Muscle layer of duodenum (tissue), 2 donors: ENCODE results near the gene TPM2.

Experiments used
- H3K27ac ChIP-seq: one replicate; pipeline ENCODE4 v1.7.0; 2013; ENCODE audit warnings: mild to moderate bottlenecking, low read length
- H3K27me3 ChIP-seq: one replicate; pipeline ENCODE4 v1.7.0; 2013; ENCODE audit warnings: low read depth, mild to moderate bottlenecking, control low read depth, low read length
- H3K36me3 ChIP-seq, 2 donors: one replicate each; pipeline ENCODE4 v1.7.0; 2013; ENCODE audit warnings: low read length in 2 of 2, control low read depth in 1 of 2, mild to moderate bottlenecking in 1 of 2; ENCODE audit not compliant: insufficient read depth in 2 of 2, control insufficient read depth in 1 of 2
- H3K4me1 ChIP-seq, 2 donors: one replicate each; pipeline ENCODE4 v1.7.0; 2013; ENCODE audit warnings: low read length in 2 of 2, mild to moderate bottlenecking in 2 of 2, control low read depth in 1 of 2, moderate library complexity in 1 of 2; ENCODE audit not compliant: insufficient read depth in 2 of 2, control insufficient read depth in 1 of 2
- H3K4me3 ChIP-seq, 2 donors: one replicate each; pipeline ENCODE4 v1.7.0; 2013; ENCODE audit warnings: low read length in 2 of 2, low read depth in 1 of 2, mild to moderate bottlenecking in 1 of 2
- H3K9me3 ChIP-seq, 2 donors: one replicate each; pipeline ENCODE4 v1.7.0; 2013; ENCODE audit warnings: low read length in 2 of 2, control low read depth in 1 of 2, mild to moderate bottlenecking in 1 of 2; ENCODE audit not compliant: control insufficient read depth in 1 of 2
- donor health status: healthy.

TPM2 gene

DNA sequence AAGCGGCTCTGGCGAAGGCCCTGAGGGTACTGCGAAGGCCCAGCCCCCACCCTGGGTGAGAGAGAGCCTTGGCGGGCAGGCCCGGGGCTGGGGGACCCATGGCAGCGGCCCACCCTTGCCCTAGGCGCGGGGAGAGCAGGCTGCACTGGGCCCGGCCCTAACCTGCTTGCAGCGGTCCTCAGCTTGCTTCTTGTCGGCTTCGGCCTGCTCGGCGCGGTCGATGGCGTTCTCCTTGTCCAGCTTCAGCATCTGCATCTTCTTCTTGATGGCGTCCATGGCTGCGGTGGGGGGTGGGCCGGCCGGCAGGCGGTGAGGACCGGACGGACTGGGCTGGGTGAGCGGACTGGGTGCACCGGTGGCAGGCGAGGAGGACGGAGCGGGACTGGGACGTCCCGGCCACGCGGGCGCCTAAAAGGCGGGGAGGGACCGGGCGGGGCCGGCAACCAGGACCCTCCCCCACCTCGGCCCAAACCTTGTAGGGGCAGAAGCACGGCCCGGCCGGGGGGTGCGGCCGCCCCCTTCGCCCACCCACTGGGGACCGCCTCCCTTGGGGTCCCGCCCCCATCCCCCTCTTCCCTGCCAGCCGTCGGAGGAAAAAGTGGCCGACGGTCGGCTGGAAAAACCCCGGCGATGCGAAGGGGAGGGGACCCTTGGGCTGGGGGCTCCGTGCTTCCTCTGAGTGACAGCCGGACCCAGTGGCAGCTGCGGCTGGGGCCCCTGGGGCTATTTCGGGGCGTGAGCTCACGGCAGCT is at the start of gene TPM2:
Gene TPM2 (minus strand): TSS at position 384 of the 752 bp plus-strand sequence. CDS start 108 bp downstream, at position 276.
- Histone ChIP-seq H3K27ac (peak within 1 kb of the TSS; percentile 97), H3K27me3 (no peaks in the 10 kb centered on the region), H3K4me1 (peaks cover 0 to 15% of the 10 kb centered on the region in 2 donors), H3K36me3 (peaks cover 5 to 28% of the 10 kb centered on the region in 2 donors), H3K4me3 (peak within 1 kb of the TSS; percentile 71 to 78), H3K9me3 (no peaks in the 10 kb centered on the region)

GRCh38 chr9:35738924-35739323 is 49.2 kb upstream of the TPM2 start:
- no peak overlapping the region for H3K27ac ChIP-seq
- peaks cover under 1 to 5% of the 10 kb centered on the region in 2 donors for H3K4me1 ChIP-seq
- H3K27me3 ChIP-seq: no peaks in the 10 kb centered on the region
- peaks cover 87 to 88% of the 10 kb centered on the region in 2 donors for H3K36me3 ChIP-seq
- no peaks in the 10 kb centered on the region for H3K9me3 ChIP-seq
- no peak overlapping the region for H3K4me3 ChIP-seq

DNA sequence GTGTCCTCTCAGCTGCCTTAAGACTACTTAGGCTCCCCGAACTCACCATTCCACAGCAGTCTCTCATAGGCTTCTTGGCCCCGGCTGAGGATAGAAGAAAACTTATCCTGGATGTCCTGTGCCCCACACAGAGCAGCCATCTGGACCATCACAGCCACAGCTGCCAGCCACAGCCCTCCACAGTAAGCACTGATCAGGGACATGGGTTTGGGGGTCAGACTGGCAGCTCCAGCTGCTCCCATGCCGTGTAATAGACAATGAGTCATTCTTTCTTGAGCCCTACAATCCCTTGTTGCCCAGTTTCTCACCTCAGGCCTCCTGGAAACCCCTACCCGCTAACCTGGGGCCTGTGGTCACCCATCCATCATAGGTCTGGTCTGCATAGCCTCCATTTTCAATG is 48.5 kb upstream of the TPM2 start:
- no peaks in the 10 kb centered on the region for H3K9me3 ChIP-seq
- H3K4me1 ChIP-seq: peaks cover 6 to 12% of the 10 kb centered on the region in 2 donors
- peaks cover 80% of the 10 kb centered on the region in 2 donors for H3K36me3 ChIP-seq
- no peaks in the 10 kb centered on the region for H3K27me3 ChIP-seq
- no peak overlapping the region for H3K4me3 ChIP-seq
- no peak overlapping the region for H3K27ac ChIP-seq

GRCh38 chr9:35737143-35737542 is 47.4 kb upstream of the TPM2 start:
- Histone ChIP-seq H3K4me1 (peaks cover 6 to 15% of the 10 kb centered on the region in 2 donors), H3K9me3 (no peaks in the 10 kb centered on the region), H3K27me3 (no peaks in the 10 kb centered on the region), H3K4me3 (no peak overlapping the region), H3K36me3 (peaks cover 70 to 71% of the 10 kb centered on the region in 2 donors), H3K27ac (no peak overlapping the region)

GRCh38 chr9:35736201-35736633 is 46.5 kb upstream of the TPM2 start:
- Histone ChIP-seq H3K27ac (no peak overlapping the region), H3K27me3 (no peaks in the 10 kb centered on the region), H3K36me3 (peaks cover 61 to 66% of the 10 kb centered on the region in 2 donors), H3K4me3 (no peak overlapping the region), H3K9me3 (no peaks in the 10 kb centered on the region), H3K4me1 (peaks cover 6 to 15% of the 10 kb centered on the region in 2 donors)

DNA sequence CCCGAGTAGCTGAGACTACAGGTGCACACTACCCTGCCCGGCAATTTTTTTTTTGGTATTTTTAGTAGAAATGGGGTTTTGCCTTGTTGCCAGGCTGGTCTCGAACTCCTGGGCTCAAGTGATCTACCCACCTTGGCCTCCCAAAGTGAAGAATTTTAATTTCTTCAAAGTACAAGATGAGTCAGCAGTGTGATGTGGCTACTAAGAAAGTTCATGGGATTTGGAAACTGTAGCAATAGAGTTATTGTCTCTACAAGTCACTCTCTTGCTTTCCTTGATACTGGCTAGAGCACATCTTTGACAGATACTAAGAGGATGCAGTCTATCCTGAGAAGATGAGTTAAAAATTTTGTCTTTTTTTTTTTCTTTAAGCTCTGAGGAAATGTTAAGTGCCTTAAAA is 44.4 kb upstream of the TPM2 start:
- peaks cover 41 to 46% of the 10 kb centered on the region in 2 donors for H3K36me3 ChIP-seq
- H3K4me3 ChIP-seq: no peak overlapping the region
- no peak overlapping the region for H3K27ac ChIP-seq
- H3K4me1 ChIP-seq: peaks cover 21 to 34% of the 10 kb centered on the region in 2 donors
- H3K9me3 ChIP-seq: no peaks in the 10 kb centered on the region
- H3K27me3 ChIP-seq: no peaks in the 10 kb centered on the region

DNA sequence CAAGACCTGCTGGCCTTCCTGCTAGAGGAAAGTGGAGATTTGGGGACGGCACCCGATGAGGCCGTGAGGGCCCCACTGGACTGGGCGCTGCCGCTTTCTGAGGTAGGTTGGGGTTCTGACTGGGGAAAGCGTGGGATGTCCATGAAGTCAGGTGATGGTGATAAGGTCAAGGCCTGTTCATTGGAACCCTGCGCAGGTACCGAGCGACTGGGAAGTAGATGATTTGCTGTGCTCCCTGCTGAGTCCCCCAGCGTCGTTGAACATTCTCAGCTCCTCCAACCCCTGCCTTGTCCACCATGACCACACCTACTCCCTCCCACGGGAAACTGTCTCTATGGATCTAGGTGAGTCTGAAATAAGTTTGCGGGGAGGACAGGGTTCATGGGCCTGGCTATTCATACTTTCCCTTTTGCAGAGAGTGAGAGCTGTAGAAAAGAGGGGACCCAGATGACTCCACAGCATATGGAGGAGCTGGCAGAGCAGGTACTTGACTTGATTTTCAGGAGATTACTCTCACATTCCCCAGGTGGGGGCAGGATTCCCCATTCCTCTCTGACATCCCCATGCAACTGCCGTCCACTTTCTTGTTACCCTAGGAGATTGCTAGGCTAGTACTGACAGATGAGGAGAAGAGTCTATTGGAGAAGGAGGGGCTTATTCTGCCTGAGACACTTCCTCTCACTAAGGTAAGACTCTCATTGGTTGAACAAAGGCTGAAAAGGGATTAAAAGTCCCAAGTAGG is 43.2 kb upstream of the TPM2 start:
- Histone ChIP-seq H3K36me3 (peaks cover 30 to 35% of the 10 kb centered on the region in 2 donors), H3K9me3 (no peaks in the 10 kb centered on the region), H3K4me3 (peak overlapping the region; percentile 77 to 86), H3K4me1 (peaks cover 28 to 45% of the 10 kb centered on the region in 2 donors), H3K27ac (peak overlapping the region; percentile 94), H3K27me3 (no peaks in the 10 kb centered on the region)

DNA sequence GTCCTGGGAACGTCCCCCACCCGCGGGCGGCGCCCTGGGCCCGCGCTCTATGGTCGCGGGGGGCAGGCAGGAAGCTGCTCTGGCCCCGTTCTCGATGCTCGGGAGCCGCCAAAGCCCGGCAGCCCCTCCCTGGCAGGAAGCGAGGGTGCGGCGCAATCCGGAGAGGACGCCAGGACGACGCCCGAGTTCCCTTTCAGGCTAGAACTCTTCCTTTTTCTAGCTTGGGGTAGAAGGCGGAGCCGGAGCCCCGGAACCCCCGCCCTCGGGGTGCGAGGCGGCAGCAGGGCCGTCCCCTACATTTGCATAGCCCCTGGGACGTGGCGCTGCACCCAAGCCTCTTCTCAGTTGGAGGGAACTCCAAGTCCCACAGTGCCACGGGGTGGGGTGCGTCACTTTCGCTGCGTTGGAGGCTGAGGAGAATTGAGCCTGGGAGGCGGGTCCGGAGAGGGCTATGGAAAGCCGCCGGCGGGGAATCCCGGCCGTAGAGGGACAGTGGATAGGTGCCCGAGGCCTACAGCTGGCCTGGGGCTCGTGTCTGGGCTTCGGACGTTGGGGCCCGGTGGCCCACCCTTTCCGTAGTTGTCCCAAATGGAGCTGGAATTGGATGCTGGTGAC is 42.6 kb upstream of the TPM2 start, which contains the start of the genes CREB3 and TLN1:
Gene CREB3 (plus strand): TSS at position 482 of the 615 bp plus-strand sequence. CDS start 107 bp downstream, at position 589.
Gene TLN1 (minus strand): TSS at position 11 of the 615 bp plus-strand sequence. CDS start 6,501 bp downstream, outside the sequence.
- Histone ChIP-seq H3K9me3 (no peaks in the 10 kb centered on the region), H3K27ac (peak within 1 kb of the TSS; percentile 97), H3K36me3 (peaks cover 28% of the 10 kb centered on the region in 2 donors), H3K4me3 (peak within 1 kb of the TSS; percentile 77 to 90), H3K27me3 (no peaks in the 10 kb centered on the region), H3K4me1 (peaks cover 34 to 52% of the 10 kb centered on the region in 2 donors)

GRCh38 chr9:35731415-35732184 is 41.9 kb upstream of the TPM2 start:
- peaks cover 41 to 58% of the 10 kb centered on the region in 2 donors for H3K4me1 ChIP-seq

GRCh38 chr9:35730486-35730854 is 40.7 kb upstream of the TPM2 start:
- Histone ChIP-seq H3K27ac (peak overlapping the region; percentile 97), H3K9me3 (no peaks in the 10 kb centered on the region), H3K4me1 (peaks cover 41 to 63% of the 10 kb centered on the region in 2 donors), H3K27me3 (no peaks in the 10 kb centered on the region), H3K36me3 (peaks cover 11 to 12% of the 10 kb centered on the region in 2 donors), H3K4me3 (peak overlapping the region; percentile 77 to 90)

More at GRCh38 chr9:35731415-35732184, 41.9 kb upstream of the TPM2 start:
- Histone ChIP-seq H3K9me3 (no peaks in the 10 kb centered on the region), H3K27me3 (no peaks in the 10 kb centered on the region), H3K27ac (peak overlapping the region; percentile 97), H3K4me3 (peak overlapping the region; percentile 77 to 90), H3K36me3 (peaks cover 21 to 22% of the 10 kb centered on the region in 2 donors)
